ENCODE results near the gene SRSF1.

SRSF1 gene

GRCh38 chr17:57999010-57999495 lies 8.0 kb downstream of the SRSF1 start:
- Histone ChIP-seq H3K9ac (ENCODE audit: insufficient read length) (no peak overlapping the region), H3K27ac (no peak overlapping the region), H3K36me3 (ENCODE audit: insufficient read depth, low read length) (peaks cover 77% of the 10 kb centered on the region), H3K4me3 (no peak overlapping the region), H3K9me3 (ENCODE audit: low read depth, low read length) (no peaks in the 10 kb centered on the region)
- TF ChIP-seq EZH2 (IDR thresholded peaks at IDR 0.05), result no peak
- no peak for TF ChIP-seq FOXP2 (optimal IDR thresholded peaks at IDR 0.05; ENCODE audit: control extremely low read depth, extremely low read length, insufficient read depth)
- no peak for DNase-seq (ENCODE audit: low read depth, low spot score)

DNA sequence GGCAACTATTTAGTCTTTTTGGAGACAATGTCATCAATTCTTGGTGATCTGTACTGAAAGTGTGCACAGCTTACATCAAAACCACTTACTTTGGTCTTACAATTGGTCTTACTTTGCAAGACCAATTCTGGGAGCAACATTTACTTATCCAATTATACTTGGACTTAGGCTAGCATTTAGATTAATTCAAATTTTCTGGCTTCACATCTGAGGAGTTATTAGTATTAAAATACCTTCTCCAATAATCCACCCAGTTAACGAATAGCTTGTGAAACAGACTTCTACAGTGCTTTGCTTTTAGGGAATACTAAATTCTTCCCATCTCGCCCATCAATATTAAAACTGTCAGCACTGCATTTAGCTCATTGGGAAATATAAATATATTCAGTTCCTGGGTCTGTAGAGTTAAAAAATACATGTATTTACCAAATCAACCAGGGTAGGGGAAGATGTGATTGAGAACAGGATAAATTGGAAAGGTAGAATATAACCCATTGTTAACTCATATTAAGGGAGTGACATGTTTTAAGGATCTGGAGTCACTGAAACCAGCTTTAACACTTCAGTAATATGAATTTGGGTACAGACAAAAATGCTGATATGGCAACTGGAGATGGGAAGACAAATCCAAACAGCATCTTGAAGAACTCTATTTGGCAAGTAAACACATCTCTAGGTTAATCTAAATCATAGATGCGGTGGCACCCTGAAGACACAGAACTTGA lies 9.8 kb downstream of the SRSF1 start:
- Histone ChIP-seq H3K27ac (peak overlapping the region; percentile 45), H3K9ac (ENCODE audit: insufficient read length) (no peak overlapping the region), H3K36me3 (ENCODE audit: insufficient read depth, low read length) (peaks cover 59% of the 10 kb centered on the region), H3K4me3 (no peak overlapping the region), H3K9me3 (ENCODE audit: low read depth, low read length) (no peaks in the 10 kb centered on the region)
- TF ChIP-seq POLR2AphosphoS5 (IDR thresholded peaks at IDR 0.05; ENCODE audit: borderline replicate concordance, low read depth, low read length) (no peak), EZH2 (IDR thresholded peaks at IDR 0.05) (no peak), FOXP2 (optimal IDR thresholded peaks at IDR 0.05; ENCODE audit: control extremely low read depth, extremely low read length, insufficient read depth) (no peak)
- DNase-seq (ENCODE audit: low read depth, low spot score), result no peak

DNA sequence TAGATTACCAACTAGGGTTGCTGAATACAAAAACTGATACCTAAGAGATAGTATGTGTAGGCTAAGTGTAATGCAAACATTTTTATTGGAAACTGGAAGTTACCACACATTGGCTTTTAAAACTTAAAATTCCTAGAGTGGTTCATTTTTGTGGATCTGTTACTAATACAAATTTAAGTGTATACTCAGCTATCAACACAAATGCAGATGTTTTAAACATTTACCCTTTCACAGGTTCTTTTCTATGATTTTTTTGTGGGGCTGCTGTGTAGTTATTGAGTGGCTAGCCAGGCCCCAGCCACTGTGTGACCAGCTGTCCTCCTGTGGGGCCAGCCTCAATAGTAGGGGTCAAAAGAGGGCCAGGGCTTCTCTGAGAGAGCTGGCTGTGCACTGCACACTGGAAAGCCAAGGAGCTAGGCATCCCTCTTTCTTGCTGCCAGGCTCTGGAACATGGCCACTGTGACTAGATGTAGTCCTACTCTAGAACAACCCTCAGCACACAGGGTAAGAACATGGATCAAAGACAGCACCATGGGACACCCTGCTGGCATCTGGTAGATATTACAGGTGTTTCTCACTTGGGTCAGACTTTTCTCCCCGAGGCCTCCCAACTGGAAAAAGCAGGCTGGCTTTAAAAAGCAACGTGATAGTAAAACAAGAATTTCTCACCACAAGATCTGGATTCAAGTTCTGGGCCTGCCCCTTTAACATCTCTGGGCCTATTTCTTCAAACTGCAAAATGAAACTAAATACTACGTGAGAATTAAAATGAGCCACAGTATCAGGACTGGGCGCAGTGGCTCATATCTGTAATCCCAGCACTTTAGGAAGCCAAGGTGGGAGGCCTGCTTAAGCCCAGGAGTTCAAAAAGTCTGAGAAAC lies 11.7 kb downstream of the SRSF1 start:
- H3K27ac ChIP-seq, result peak overlapping the region; percentile 67
- peaks cover 40% of the 10 kb centered on the region for H3K36me3 ChIP-seq (ENCODE audit: insufficient read depth, low read length)
- no peak overlapping the region for H3K9ac ChIP-seq (ENCODE audit: insufficient read length)
- H3K4me3 ChIP-seq, result no peak overlapping the region
- DNase-seq (ENCODE audit: low read depth, low spot score), result no peak
- no peaks in the 10 kb centered on the region for H3K9me3 ChIP-seq (ENCODE audit: low read depth, low read length)
- TF ChIP-seq POLR2AphosphoS5 (IDR thresholded peaks at IDR 0.05; ENCODE audit: borderline replicate concordance, low read depth, low read length) (peak; percentile 50), EZH2 (IDR thresholded peaks at IDR 0.05) (no peak), FOXP2 (optimal IDR thresholded peaks at IDR 0.05; ENCODE audit: control extremely low read depth, extremely low read length, insufficient read depth) (no peak)

- Histone ChIP-seq H3K36me3 (ENCODE audit: insufficient read depth, low read length) (peaks cover 31% of the 10 kb centered on the region), H3K4me3 (no peak overlapping the region), H3K9ac (ENCODE audit: insufficient read length) (no peak overlapping the region), H3K9me3 (ENCODE audit: low read depth, low read length) (no peaks in the 10 kb centered on the region), H3K27ac (peak overlapping the region; percentile 67)
- DNase-seq (ENCODE audit: low read depth, low spot score), result no peak
- TF ChIP-seq EZH2 (IDR thresholded peaks at IDR 0.05), result no peak
- no peak for TF ChIP-seq FOXP2 (optimal IDR thresholded peaks at IDR 0.05; ENCODE audit: control extremely low read depth, extremely low read length, insufficient read depth)
- no peak for TF ChIP-seq POLR2AphosphoS5 (IDR thresholded peaks at IDR 0.05; ENCODE audit: borderline replicate concordance, low read depth, low read length)
Observed at GRCh38 chr17:57994436-57994835, 12.6 kb downstream of the SRSF1 start.

GRCh38 chr17:57993471-57994365 lies 13.3 kb downstream of the SRSF1 start:
- peaks cover 24% of the 10 kb centered on the region for H3K36me3 ChIP-seq (ENCODE audit: insufficient read depth, low read length)
- H3K9me3 ChIP-seq (ENCODE audit: low read depth, low read length), result no peaks in the 10 kb centered on the region
- H3K27ac ChIP-seq, result peak overlapping the region; percentile 67
- TF ChIP-seq FOXP2 (optimal IDR thresholded peaks at IDR 0.05; ENCODE audit: control extremely low read depth, extremely low read length, insufficient read depth) (no peak), POLR2AphosphoS5 (IDR thresholded peaks at IDR 0.05; ENCODE audit: borderline replicate concordance, low read depth, low read length) (peak; percentile 55; the same call in 1 of the 2 replicates)
- no peak overlapping the region for H3K9ac ChIP-seq (ENCODE audit: insufficient read length)
- H3K4me3 ChIP-seq, result no peak overlapping the region
- no peak for DNase-seq (ENCODE audit: low read depth, low spot score)

GRCh38 chr17:57991537-57991936 lies 15.5 kb downstream of the SRSF1 start:
- DNase-seq (ENCODE audit: low read depth, low spot score), result no peak
- Histone ChIP-seq H3K4me3 (no peak overlapping the region), H3K9me3 (ENCODE audit: low read depth, low read length) (no peaks in the 10 kb centered on the region), H3K36me3 (ENCODE audit: insufficient read depth, low read length) (peaks cover 2% of the 10 kb centered on the region), H3K9ac (ENCODE audit: insufficient read length) (no peak overlapping the region), H3K27ac (peak overlapping the region; percentile 78)
- no peak for TF ChIP-seq FOXP2 (optimal IDR thresholded peaks at IDR 0.05; ENCODE audit: control extremely low read depth, extremely low read length, insufficient read depth)

- Histone ChIP-seq H3K9ac (ENCODE audit: insufficient read length) (no peak overlapping the region), H3K9me3 (ENCODE audit: low read depth, low read length) (no peaks in the 10 kb centered on the region), H3K27ac (peak overlapping the region; percentile 78), H3K4me3 (no peak overlapping the region), H3K36me3 (ENCODE audit: insufficient read depth, low read length) (peaks cover 2% of the 10 kb centered on the region; the same call in 1 of the 2 replicates)
- DNase-seq (ENCODE audit: low read depth, low spot score), result no peak
- TF ChIP-seq POLR2AphosphoS5 (IDR thresholded peaks at IDR 0.05; ENCODE audit: borderline replicate concordance, low read depth, low read length) (no peak), FOXP2 (optimal IDR thresholded peaks at IDR 0.05; ENCODE audit: control extremely low read depth, extremely low read length, insufficient read depth) (no peak), EZH2 (IDR thresholded peaks at IDR 0.05) (no peak)
Observed at GRCh38 chr17:57990037-57990436, 17.0 kb downstream of the SRSF1 start.

Measured in SK-N-MC (cell line).